Measurements from ENCODE around the gene DSG3. TPM values are rescaled to one million over a fixed set of nuclear protein-coding genes. Genes with fewer than 3 reads are reported as not detected.

Gene DSG3
- total and polyA plus RNA-seq, 12 donors: 0.04 to 0.17 (median 0.08) TPM; not detected in 9

GRCh38 chr18:31482051-31482450, 34.5 kb downstream of the DSG3 start:
- Histone ChIP-seq H3K4me1 (replicated peaks in 1 of 2) (no peaks in the 10 kb centered on the region), H3K4me3 (no peak overlapping the region), H3K9me3 (replicated peaks in 1 of 3) (no peaks in the 10 kb centered on the region), H3K27me3 (peaks cover 4% of the 10 kb centered on the region), H3K36me3 (replicated peaks in 1 of 2) (no peaks in the 10 kb centered on the region), H3K27ac (no peak overlapping the region)
- no peak for DNase-seq
- WGBS, 4 donors: 59 to 87% (median 70%) methylated on average over 1 of the region's 1 CpG
- no peak for TF ChIP-seq POLR2A (IDR thresholded peaks at IDR 0.05)
- TF ChIP-seq, protein P1, sequence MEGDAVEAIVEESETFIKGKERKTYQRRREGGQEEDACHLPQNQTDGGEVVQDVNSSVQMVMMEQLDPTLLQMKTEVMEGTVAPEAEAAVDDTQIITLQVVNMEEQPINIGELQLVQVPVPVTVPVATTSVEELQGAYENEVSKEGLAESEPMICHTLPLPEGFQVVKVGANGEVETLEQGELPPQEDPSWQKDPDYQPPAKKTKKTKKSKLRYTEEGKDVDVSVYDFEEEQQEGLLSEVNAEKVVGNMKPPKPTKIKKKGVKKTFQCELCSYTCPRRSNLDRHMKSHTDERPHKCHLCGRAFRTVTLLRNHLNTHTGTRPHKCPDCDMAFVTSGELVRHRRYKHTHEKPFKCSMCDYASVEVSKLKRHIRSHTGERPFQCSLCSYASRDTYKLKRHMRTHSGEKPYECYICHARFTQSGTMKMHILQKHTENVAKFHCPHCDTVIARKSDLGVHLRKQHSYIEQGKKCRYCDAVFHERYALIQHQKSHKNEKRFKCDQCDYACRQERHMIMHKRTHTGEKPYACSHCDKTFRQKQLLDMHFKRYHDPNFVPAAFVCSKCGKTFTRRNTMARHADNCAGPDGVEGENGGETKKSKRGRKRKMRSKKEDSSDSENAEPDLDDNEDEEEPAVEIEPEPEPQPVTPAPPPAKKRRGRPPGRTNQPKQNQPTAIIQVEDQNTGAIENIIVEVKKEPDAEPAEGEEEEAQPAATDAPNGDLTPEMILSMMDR (IDR thresholded peaks at IDR 0.05): no peak
- intact Hi-C loops (cut with DNase I): no loop called here

- WGBS, 4 donors: 60 to 67% (median 65%) methylated on average over 2 of the region's 2 CpGs
- intact Hi-C loops (cut with DNase I): no loop called here
- TF ChIP-seq, protein P1 (IDR thresholded peaks at IDR 0.05): no peak
- no peak for TF ChIP-seq POLR2A (IDR thresholded peaks at IDR 0.05)
- H3K27ac ChIP-seq: no peak overlapping the region
- DNase-seq: no peak
- peaks cover 7% of the 10 kb centered on the region for H3K27me3 ChIP-seq
- no peaks in the 10 kb centered on the region for H3K9me3 ChIP-seq (replicated peaks in 1 of 3)
- no peaks in the 10 kb centered on the region for H3K4me1 ChIP-seq (replicated peaks in 1 of 2)
- H3K4me3 ChIP-seq: no peak overlapping the region
- no peaks in the 10 kb centered on the region for H3K36me3 ChIP-seq (replicated peaks in 1 of 2)
Observed at GRCh38 chr18:31483396-31483795, 35.9 kb downstream of the DSG3 start.

DNA sequence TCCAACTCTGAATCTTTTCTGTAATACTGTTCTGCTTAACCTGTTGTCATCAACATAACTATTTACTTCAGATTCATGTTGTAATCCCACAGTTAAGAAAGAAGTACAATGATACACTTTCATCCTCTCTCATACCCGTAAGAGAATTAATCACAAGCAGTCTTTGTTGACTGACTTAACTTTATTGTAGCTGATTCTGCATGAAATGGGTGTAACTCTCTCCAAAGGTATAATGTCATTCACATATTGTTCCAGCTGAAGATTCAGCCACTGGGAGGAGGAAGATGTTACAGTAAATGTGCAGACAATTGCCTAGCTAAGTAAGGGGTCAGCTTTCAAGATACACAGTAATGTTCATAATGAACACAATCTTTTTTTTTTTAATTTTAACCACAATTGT, 36.9 kb downstream of the DSG3 start:
- no peak for DNase-seq
- intact Hi-C loops (cut with DNase I): no loop called here

GRCh38 chr18:31486165-31486564, 38.6 kb downstream of the DSG3 start:
- 35 to 46% (median 45%) methylated on average over 2 of the region's 2 CpGs for WGBS, 4 donors
- intact Hi-C loops (cut with DNase I): no loop called here
- H3K27ac ChIP-seq: no peak overlapping the region
- H3K4me3 ChIP-seq: no peak overlapping the region
- H3K27me3 ChIP-seq: peaks cover 9% of the 10 kb centered on the region
- H3K9me3 ChIP-seq (replicated peaks in 1 of 3): no peaks in the 10 kb centered on the region
- no peaks in the 10 kb centered on the region for H3K4me1 ChIP-seq (replicated peaks in 1 of 2)
- no peak for DNase-seq
- no peak for TF ChIP-seq POLR2A (IDR thresholded peaks at IDR 0.05)
- TF ChIP-seq, protein P1 (IDR thresholded peaks at IDR 0.05): no peak
- H3K36me3 ChIP-seq (replicated peaks in 1 of 2): no peaks in the 10 kb centered on the region

More for the DNA sequence above, 36.9 kb downstream of the DSG3 start:
- Histone ChIP-seq H3K27ac (no peak overlapping the region), H3K4me3 (no peak overlapping the region), H3K36me3 (replicated peaks in 1 of 2) (no peaks in the 10 kb centered on the region), H3K27me3 (peaks cover 9% of the 10 kb centered on the region), H3K4me1 (replicated peaks in 1 of 2) (no peaks in the 10 kb centered on the region), H3K9me3 (replicated peaks in 1 of 3) (no peaks in the 10 kb centered on the region)
- no peak for TF ChIP-seq POLR2A (IDR thresholded peaks at IDR 0.05)
- TF ChIP-seq, protein P1 (IDR thresholded peaks at IDR 0.05): no peak
- 72 to 79% (median 76%) methylated on average over 1 of the region's 1 CpG for WGBS, 4 donors

All from adrenal gland (tissue), 12 donors.